NCI-H1417 (cell line): ENCODE results near the gene IFT80.
A peak's percentile ranks its signal among the peaks of the same experiment; 100 is the strongest.
"Not testable (repeated sequence)": the region's sequence is repeated elsewhere in the genome, so short reads cannot be mapped to it uniquely, and the experiment has no call there.

ENCODE experiments used
- DNase-seq, 3 experiments: peaks; one replicate each; lab custom pipeline; 2025; lab: John Stamatoyannopoulos, UW

The IFT80 gene

GRCh38 chr3:160260587-160261270 lies 138.3 kb downstream of the IFT80 start:
- DNase-seq = no peak

- no peak for DNase-seq
Observed at GRCh38 chr3:160259589-160259988, 139.4 kb downstream of the IFT80 start.

- DNase-seq = no peak
Observed at GRCh38 chr3:160257606-160258005, 141.4 kb downstream of the IFT80 start.

- no peak for DNase-seq
Observed at GRCh38 chr3:160253298-160253697, 145.7 kb downstream of the IFT80 start.

GRCh38 chr3:160247766-160248165 lies 151.3 kb downstream of the IFT80 start:
- no peak for DNase-seq

GRCh38 chr3:160245261-160245800 lies 153.7 kb downstream of the IFT80 start:
- no peak for DNase-seq

- not testable (repeated sequence) for DNase-seq
Observed at GRCh38 chr3:160240719-160241118, 158.3 kb downstream of the IFT80 start.

- DNase-seq = no peak
Observed at GRCh38 chr3:160232014-160232413, 167.0 kb downstream of the IFT80 start.

- no peak for DNase-seq
Observed at GRCh38 chr3:160227419-160227818, 171.6 kb downstream of the IFT80 start.

GRCh38 chr3:160226026-160226907 lies 172.8 kb downstream of the IFT80 start:
- peak in 2 of 3 experiments; percentile 73 to 76 for DNase-seq

- DNase-seq = peak; percentile 33 to 96 (median 89)
Observed at GRCh38 chr3:160225176-160226025, 173.6 kb downstream of the IFT80 start, which contains the start of gene C3orf80. Gene C3orf80, plus strand, starts transcription at chr3:160225422. Its CDS starts 214 bp downstream, at chr3:160225636.

GRCh38 chr3:160224811-160225175 lies 174.2 kb downstream of the IFT80 start:
- DNase-seq = no peak

GRCh38 chr3:160224256-160224655 lies 174.8 kb downstream of the IFT80 start:
- DNase-seq = no peak

GRCh38 chr3:160221019-160221418 lies 178.0 kb downstream of the IFT80 start:
- no peak for DNase-seq

GRCh38 chr3:160220038-160220437 lies 179.0 kb downstream of the IFT80 start:
- no peak for DNase-seq

- no peak for DNase-seq
Observed at GRCh38 chr3:160218136-160218535, 180.9 kb downstream of the IFT80 start.

- no peak for DNase-seq
Observed at GRCh38 chr3:160217675-160218074, 181.3 kb downstream of the IFT80 start.

- DNase-seq = no peak
Observed at GRCh38 chr3:160213191-160213590, 185.8 kb downstream of the IFT80 start.

GRCh38 chr3:160210799-160211221 lies 188.2 kb downstream of the IFT80 start:
- no peak for DNase-seq

- no peak for DNase-seq
Observed at GRCh38 chr3:160210341-160210740, 188.7 kb downstream of the IFT80 start.
